Measurements from ENCODE around the gene PLEKHM3.

- TF ChIP-seq CTCF (IDR thresholded peaks at IDR 0.05; ENCODE audit: low read depth, low read length) (no peak), EZH2phosphoT487 (IDR thresholded peaks at IDR 0.05; ENCODE audit: low read depth) (no peak)
Measured at GRCh38 chr2:207939342-207940108, 85.8 kb downstream of the PLEKHM3 start.

Measured in OCI-LY3 (cell line).